Measurements from ENCODE around the gene SYNE2.

SYNE2 gene

GRCh38 chr14:64213086-64213485, 360.3 kb downstream of the SYNE2 start:
- H3K4me1 Mint-ChIP-seq (ENCODE audit: low read depth): no peaks in the 10 kb centered on the region
- no peaks in the 10 kb centered on the region for H3K9me3 Mint-ChIP-seq
- H3K36me3 Mint-ChIP-seq (ENCODE audit: low read depth): no peaks in the 10 kb centered on the region
- H3K27me3 Mint-ChIP-seq: no peaks in the 10 kb centered on the region
- intact Hi-C loops (cut with micrococcal nuclease): no loop called here
- H3K27ac Mint-ChIP-seq: no peak overlapping the region
- no peak overlapping the region for H3K4me3 Mint-ChIP-seq

- intact Hi-C loops (cut with micrococcal nuclease): no loop called here
- H3K9me3 Mint-ChIP-seq: no peaks in the 10 kb centered on the region
- no peaks in the 10 kb centered on the region for H3K36me3 Mint-ChIP-seq (ENCODE audit: low read depth)
- no peak overlapping the region for H3K27ac Mint-ChIP-seq
- H3K4me1 Mint-ChIP-seq (ENCODE audit: low read depth): no peaks in the 10 kb centered on the region
- H3K4me3 Mint-ChIP-seq: no peak overlapping the region
- H3K27me3 Mint-ChIP-seq: no peaks in the 10 kb centered on the region
Observed at GRCh38 chr14:64213853-64214570, 361.2 kb downstream of the SYNE2 start.

GRCh38 chr14:64215274-64215673, 362.5 kb downstream of the SYNE2 start:
- intact Hi-C loops (cut with micrococcal nuclease): no loop called here
- Mint-ChIP-seq H3K27me3 (peaks cover under 1% of the 10 kb centered on the region), H3K4me3 (no peak overlapping the region), H3K4me1 (ENCODE audit: low read depth) (peaks cover 1% of the 10 kb centered on the region), H3K27ac (no peak overlapping the region), H3K36me3 (ENCODE audit: low read depth) (no peaks in the 10 kb centered on the region), H3K9me3 (no peaks in the 10 kb centered on the region)

GRCh38 chr14:64215978-64216377, 363.2 kb downstream of the SYNE2 start:
- Mint-ChIP-seq H3K4me1 (ENCODE audit: low read depth) (peaks cover 6% of the 10 kb centered on the region), H3K9me3 (no peaks in the 10 kb centered on the region), H3K27me3 (peaks cover 4% of the 10 kb centered on the region), H3K4me3 (no peak overlapping the region), H3K36me3 (ENCODE audit: low read depth) (no peaks in the 10 kb centered on the region), H3K27ac (no peak overlapping the region)
- intact Hi-C loops (cut with micrococcal nuclease): no loop called here

- H3K27me3 Mint-ChIP-seq: peaks cover 10% of the 10 kb centered on the region
- no peaks in the 10 kb centered on the region for H3K36me3 Mint-ChIP-seq (ENCODE audit: low read depth)
- intact Hi-C loops (cut with micrococcal nuclease): no loop called here
- H3K4me3 Mint-ChIP-seq: no peak overlapping the region
- no peaks in the 10 kb centered on the region for H3K9me3 Mint-ChIP-seq
- H3K27ac Mint-ChIP-seq: no peak overlapping the region
- peaks cover 6% of the 10 kb centered on the region for H3K4me1 Mint-ChIP-seq (ENCODE audit: low read depth)
Observed at GRCh38 chr14:64217308-64217707, 364.5 kb downstream of the SYNE2 start.

- intact Hi-C loops (cut with micrococcal nuclease): no loop called here
- Mint-ChIP-seq H3K36me3 (ENCODE audit: low read depth) (no peaks in the 10 kb centered on the region), H3K4me3 (no peak overlapping the region), H3K27me3 (peaks cover 10% of the 10 kb centered on the region), H3K27ac (no peak overlapping the region), H3K9me3 (no peaks in the 10 kb centered on the region), H3K4me1 (ENCODE audit: low read depth) (peaks cover 6% of the 10 kb centered on the region)
Observed at GRCh38 chr14:64217834-64218233, 365.0 kb downstream of the SYNE2 start.

- peaks cover 6% of the 10 kb centered on the region for H3K4me1 Mint-ChIP-seq (ENCODE audit: low read depth)
- H3K9me3 Mint-ChIP-seq: no peaks in the 10 kb centered on the region
- no peaks in the 10 kb centered on the region for H3K36me3 Mint-ChIP-seq (ENCODE audit: low read depth)
- no peak overlapping the region for H3K27ac Mint-ChIP-seq
- intact Hi-C loops (cut with micrococcal nuclease): no loop called here
- no peak overlapping the region for H3K4me3 Mint-ChIP-seq
- H3K27me3 Mint-ChIP-seq: peaks cover 10% of the 10 kb centered on the region
Observed at GRCh38 chr14:64218344-64219240, 365.8 kb downstream of the SYNE2 start.

GRCh38 chr14:64220056-64220455, 367.3 kb downstream of the SYNE2 start:
- H3K27ac Mint-ChIP-seq: no peak overlapping the region
- peaks cover 6% of the 10 kb centered on the region for H3K4me1 Mint-ChIP-seq (ENCODE audit: low read depth)

GRCh38 chr14:64220466-64220865, 367.7 kb downstream of the SYNE2 start:
- peaks cover 6% of the 10 kb centered on the region for H3K4me1 Mint-ChIP-seq (ENCODE audit: low read depth)

More at GRCh38 chr14:64220056-64220455, 367.3 kb downstream of the SYNE2 start:
- peaks cover 10% of the 10 kb centered on the region for H3K27me3 Mint-ChIP-seq
- H3K4me3 Mint-ChIP-seq: no peak overlapping the region
- H3K9me3 Mint-ChIP-seq: no peaks in the 10 kb centered on the region
- intact Hi-C loops (cut with micrococcal nuclease): no loop called here
- no peaks in the 10 kb centered on the region for H3K36me3 Mint-ChIP-seq (ENCODE audit: low read depth)

GRCh38 chr14:64221391-64222003, 368.7 kb downstream of the SYNE2 start:
- peaks cover 6% of the 10 kb centered on the region for H3K4me1 Mint-ChIP-seq (ENCODE audit: low read depth)
- intact Hi-C loops (cut with micrococcal nuclease): no loop called here
- peaks cover 10% of the 10 kb centered on the region for H3K27me3 Mint-ChIP-seq
- H3K4me3 Mint-ChIP-seq: no peak overlapping the region
- no peaks in the 10 kb centered on the region for H3K9me3 Mint-ChIP-seq
- H3K36me3 Mint-ChIP-seq (ENCODE audit: low read depth): no peaks in the 10 kb centered on the region
- no peak overlapping the region for H3K27ac Mint-ChIP-seq

More at GRCh38 chr14:64220466-64220865, 367.7 kb downstream of the SYNE2 start:
- Mint-ChIP-seq H3K9me3 (no peaks in the 10 kb centered on the region), H3K27ac (no peak overlapping the region), H3K36me3 (ENCODE audit: low read depth) (no peaks in the 10 kb centered on the region), H3K27me3 (peaks cover 10% of the 10 kb centered on the region), H3K4me3 (no peak overlapping the region)
- intact Hi-C loops (cut with micrococcal nuclease): no loop called here

- no peaks in the 10 kb centered on the region for H3K9me3 Mint-ChIP-seq
- no peak overlapping the region for H3K27ac Mint-ChIP-seq
- no peaks in the 10 kb centered on the region for H3K36me3 Mint-ChIP-seq (ENCODE audit: low read depth)
- intact Hi-C loops (cut with micrococcal nuclease): no loop called here
- H3K4me1 Mint-ChIP-seq (ENCODE audit: low read depth): peaks cover 5% of the 10 kb centered on the region
- peaks cover 9% of the 10 kb centered on the region for H3K27me3 Mint-ChIP-seq
- H3K4me3 Mint-ChIP-seq: no peak overlapping the region
Observed at GRCh38 chr14:64225151-64225757, 372.4 kb downstream of the SYNE2 start.

- no peaks in the 10 kb centered on the region for H3K9me3 Mint-ChIP-seq
- H3K27me3 Mint-ChIP-seq: no peaks in the 10 kb centered on the region
- intact Hi-C loops (cut with micrococcal nuclease): no loop called here
- H3K4me3 Mint-ChIP-seq: no peak overlapping the region
- H3K27ac Mint-ChIP-seq: no peak overlapping the region
- no peaks in the 10 kb centered on the region for H3K36me3 Mint-ChIP-seq (ENCODE audit: low read depth)
- no peaks in the 10 kb centered on the region for H3K4me1 Mint-ChIP-seq (ENCODE audit: low read depth)
Observed at GRCh38 chr14:64227856-64228255, 375.1 kb downstream of the SYNE2 start.

GRCh38 chr14:64229489-64229888, 376.7 kb downstream of the SYNE2 start:
- Mint-ChIP-seq H3K27me3 (no peaks in the 10 kb centered on the region), H3K27ac (no peak overlapping the region), H3K4me1 (ENCODE audit: low read depth) (no peaks in the 10 kb centered on the region), H3K4me3 (no peak overlapping the region), H3K36me3 (ENCODE audit: low read depth) (no peaks in the 10 kb centered on the region), H3K9me3 (no peaks in the 10 kb centered on the region)
- intact Hi-C loops (cut with micrococcal nuclease): no loop called here
